Smooth muscle cell (in vitro differentiated cells): ENCODE results near the gene SLC25A36. TPM values are rescaled to one million over a fixed set of nuclear protein-coding genes. Genes with fewer than 3 reads are reported as not detected.
"Not testable (repeated sequence)": the region's sequence is repeated elsewhere in the genome, so short reads cannot be mapped to it uniquely, and the experiment has no call there.

ENCODE experiments used
- DNase-seq: peaks from one replicate; lab custom pipeline; 2025; ENCODE audit not compliant: unreplicated experiment; lab: John Stamatoyannopoulos, UW
- H2AFZ ChIP-seq: fragments of 200-600 bp; sonication (generic); 2 replicates; pipeline ENCODE4 v1.6.0; 2016; ENCODE audit warnings: antibody characterized with exemption, low read depth, mild to moderate bottlenecking
- H3F3A ChIP-seq: fragments of 200-600 bp; sonication (generic); 2 replicates; pipeline ENCODE4 v1.6.0; 2017; ENCODE audit warnings: antibody characterized with exemption, low read depth
- H3K27ac ChIP-seq: fragments of 200-600 bp; sonication (generic); 2 replicates; pipeline ENCODE4 v1.5.1; 2016; ENCODE audit warnings: low read depth, mild to moderate bottlenecking
- H3K27me3 ChIP-seq: fragments of 200-600 bp; sonication (generic); 2 replicates; pipeline ENCODE4 v1.6.1; 2016; ENCODE audit warnings: low read depth, mild to moderate bottlenecking
- H3K36me3 ChIP-seq: fragments of 200-600 bp; sonication (generic); 2 replicates; pipeline ENCODE4 v1.5.1; 2016; ENCODE audit warnings: low read depth
- H3K4me1 ChIP-seq: fragments of 200-600 bp; sonication (generic); 2 replicates; pipeline ENCODE4 v1.5.1; 2016; ENCODE audit warnings: low read depth
- H3K4me2 ChIP-seq: fragments of 200-600 bp; sonication (generic); 2 replicates; pipeline ENCODE4 v1.6.0; 2016; ENCODE audit warnings: mild to moderate bottlenecking
- H3K4me3 ChIP-seq: fragments of 200-600 bp; sonication (generic); 2 replicates; pipeline ENCODE4 v1.5.1; 2016; ENCODE audit warnings: mild to moderate bottlenecking
- H3K79me2 ChIP-seq: fragments of 200-600 bp; sonication (generic); 2 replicates; pipeline ENCODE4 v1.6.0; 2016; ENCODE audit warnings: low read depth, mild to moderate bottlenecking
- H3K9ac ChIP-seq: fragments of 200-600 bp; sonication (generic); 2 replicates; pipeline ENCODE4 v1.6.0; 2016; ENCODE audit warnings: low read depth
- H3K9me3 ChIP-seq: fragments of 200-600 bp; sonication (generic); replicated peaks from 2 replicates; pipeline ENCODE4 v1.5.1; 2016; ENCODE audit warnings: low read depth
- H4K20me1 ChIP-seq: fragments of 200-600 bp; sonication (generic); 2 replicates; pipeline ENCODE4 v1.6.0; 2016; ENCODE audit warnings: low read depth
- CTCF ChIP-seq: fragments of 200-600 bp; sonication (generic); IDR thresholded peaks from 2 replicates; pipeline ENCODE4 v1.5.1; 2017; ENCODE audit warnings: borderline replicate concordance, mild to moderate bottlenecking, antibody characterized with exemption; ENCODE audit not compliant: insufficient read depth, poor library complexity, severe bottlenecking
- WGBS: methylation state at CpG from one replicate; pipeline ENCODE4 v1.1.7; 2016; ENCODE audit warnings: low lambda C conversion rate; 5-methylcytosine and 5-hydroxymethylcytosine counted together
- polyA plus RNA-seq: library from polyadenylated mRNA; unstranded; fragments of >200 nt; fragmentation: Nextera tagmentation; extraction: Ambion mirVana; gene quantifications from 2 replicates; pipeline ENCODE4 v1.2.1, GENCODE V29; 2016
- total RNA-seq: library from RNA; depleted of rRNA; stranded (reverse); fragments of >200 nt; gene quantifications from 2 replicates; pipeline ENCODE4 v1.2.3, GENCODE V29; 2014

The SLC25A36 gene
- total and polyA plus RNA-seq, 2 experiments from 2014 or later, result 27.6 to 79.2 TPM

- WGBS, result 94% methylated on average over 7 of the region's 7 CpGs
- H3F3A ChIP-seq, result no peaks in the 10 kb centered on the region
- no peak overlapping the region for H3K4me2 ChIP-seq
- H3K79me2 ChIP-seq, result no peaks in the 10 kb centered on the region
- H3K27me3 ChIP-seq, result peaks cover 5% of the 10 kb centered on the region
- H3K4me1 ChIP-seq, result peaks cover 5% of the 10 kb centered on the region
- H3K36me3 ChIP-seq, result no peaks in the 10 kb centered on the region
- no peak overlapping the region for H2AFZ ChIP-seq
- H4K20me1 ChIP-seq, result no peaks in the 10 kb centered on the region
- peaks cover 4% of the 10 kb centered on the region for H3K9me3 ChIP-seq
- H3K4me3 ChIP-seq, result no peak overlapping the region
- no peak for TF ChIP-seq CTCF
- no peak overlapping the region for H3K27ac ChIP-seq
- DNase-seq, result no peak
- no peak overlapping the region for H3K9ac ChIP-seq
Observed at GRCh38 chr3:140933109-140933508, 8.5 kb upstream of the SLC25A36 start.

GRCh38 chr3:140933552-140933951 lies 8.1 kb upstream of the SLC25A36 start:
- Histone ChIP-seq H3K4me1 (peaks cover 5% of the 10 kb centered on the region), H3K4me3 (no peak overlapping the region), H3K36me3 (no peaks in the 10 kb centered on the region), H3K27ac (no peak overlapping the region), H3F3A (no peaks in the 10 kb centered on the region), H3K9ac (no peak overlapping the region), H2AFZ (no peak overlapping the region), H4K20me1 (no peaks in the 10 kb centered on the region), H3K4me2 (no peak overlapping the region), H3K27me3 (peaks cover 5% of the 10 kb centered on the region), H3K79me2 (no peaks in the 10 kb centered on the region), H3K9me3 (peaks cover 4% of the 10 kb centered on the region)
- 83% methylated on average over 8 of the region's 8 CpGs for WGBS
- TF ChIP-seq CTCF, result no peak
- no peak for DNase-seq

GRCh38 chr3:140939305-140939704 lies 2.3 kb upstream of the SLC25A36 start:
- not testable (repeated sequence) for H3K4me2 ChIP-seq, H3K36me3 ChIP-seq

GRCh38 chr3:140941090-140941433 lies 574 bp upstream of the SLC25A36 start:
- Histone ChIP-seq H3K9ac (peak overlapping the region; percentile 29), H3F3A (peaks cover 6% of the 10 kb centered on the region), H3K9me3 (peaks cover 2% of the 10 kb centered on the region), H3K4me1 (peaks cover 17% of the 10 kb centered on the region), H3K27ac (peak overlapping the region; percentile 96), H2AFZ (peak overlapping the region; percentile 91), H3K79me2 (peaks cover 35% of the 10 kb centered on the region), H3K4me2 (peak overlapping the region; percentile 94), H3K36me3 (no peaks in the 10 kb centered on the region), H3K27me3 (no peaks in the 10 kb centered on the region), H3K4me3 (peak overlapping the region; percentile 93), H4K20me1 (peaks cover 34% of the 10 kb centered on the region)
- TF ChIP-seq CTCF, result no peak
- DNase-seq, result no peak
- 53% methylated on average over 5 of the region's 5 CpGs for WGBS

More at GRCh38 chr3:140939305-140939704, 2.3 kb upstream of the SLC25A36 start:
- peaks cover 17% of the 10 kb centered on the region for H3K79me2 ChIP-seq
- H3K9ac ChIP-seq, H3K27me3 ChIP-seq, H3K9me3 ChIP-seq, H3K27ac ChIP-seq, H2AFZ ChIP-seq, H3K4me3 ChIP-seq, H3F3A ChIP-seq, DNase-seq: not testable (repeated sequence)
- peaks cover 12% of the 10 kb centered on the region for H3K4me1 ChIP-seq
- 98% methylated on average over 4 of the region's 4 CpGs for WGBS
- peaks cover 16% of the 10 kb centered on the region for H4K20me1 ChIP-seq
